Brain pericyte (primary cell): ENCODE data around the gene CSMD2.

Source experiments
- DNase-seq: peaks from one replicate; pipeline ENCODE4 v3.0.0-alpha.2; 2012; ENCODE audit warnings: low read depth, low spot score

Gene CSMD2

DNA sequence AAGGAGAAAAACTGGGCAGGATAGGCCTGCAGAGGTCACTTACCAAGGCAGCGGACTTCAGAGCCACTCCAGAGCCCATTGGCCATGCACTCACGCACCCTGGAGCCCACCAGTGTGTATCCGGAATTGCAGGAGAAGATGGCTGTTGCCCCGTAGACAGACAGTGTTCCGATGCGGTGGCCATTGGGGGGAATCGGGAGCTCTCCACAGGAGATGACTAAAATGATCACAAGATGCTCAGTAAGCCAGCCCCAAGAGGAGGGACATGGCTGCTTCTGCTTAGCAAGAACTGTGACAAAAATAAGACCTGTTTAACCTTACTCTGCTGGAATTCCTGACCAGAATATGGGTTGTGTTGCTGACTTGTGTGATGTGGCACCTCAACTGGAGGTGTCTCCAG lies 595.7 kb downstream of the CSMD2 start:
- no peak for DNase-seq

DNA sequence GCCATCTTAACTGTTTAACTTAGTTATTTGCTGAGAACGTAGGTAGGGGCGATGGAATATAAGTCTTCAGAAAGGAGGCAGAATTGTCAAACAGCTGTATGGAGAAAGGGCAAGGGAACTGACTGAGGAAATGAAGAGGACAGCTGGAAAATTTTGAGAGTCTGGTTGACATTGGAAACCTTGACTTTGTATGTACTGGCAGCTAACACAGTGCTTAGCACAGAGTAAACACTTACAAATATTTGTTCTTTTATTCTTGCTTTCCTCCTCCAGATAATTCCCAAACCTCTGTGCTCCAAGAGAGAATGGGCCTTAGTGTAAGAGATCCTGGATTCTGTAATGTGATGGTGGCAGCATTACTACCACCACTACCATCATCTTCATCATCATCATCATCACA lies 601.3 kb downstream of the CSMD2 start:
- no peak for DNase-seq

DNA sequence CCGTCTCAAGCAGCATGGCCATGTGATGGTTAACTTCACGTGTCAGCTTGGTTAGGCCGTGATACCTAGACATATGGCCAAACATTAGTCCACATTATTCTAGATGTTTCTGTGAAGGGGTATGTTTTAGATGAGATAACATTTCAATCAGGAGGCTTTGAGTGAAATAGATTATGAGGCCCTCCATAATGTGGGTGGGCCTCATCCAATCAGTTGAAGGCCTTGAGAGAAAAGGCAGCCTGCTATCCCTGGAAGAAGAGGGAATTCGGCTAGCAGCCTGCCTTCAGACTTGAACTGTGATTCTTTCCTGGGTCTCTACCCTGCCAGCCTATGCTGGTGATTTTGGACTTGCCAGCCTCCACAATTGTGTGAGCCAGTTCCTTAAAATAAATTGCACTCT lies 602.5 kb downstream of the CSMD2 start:
- no peak for DNase-seq

DNA sequence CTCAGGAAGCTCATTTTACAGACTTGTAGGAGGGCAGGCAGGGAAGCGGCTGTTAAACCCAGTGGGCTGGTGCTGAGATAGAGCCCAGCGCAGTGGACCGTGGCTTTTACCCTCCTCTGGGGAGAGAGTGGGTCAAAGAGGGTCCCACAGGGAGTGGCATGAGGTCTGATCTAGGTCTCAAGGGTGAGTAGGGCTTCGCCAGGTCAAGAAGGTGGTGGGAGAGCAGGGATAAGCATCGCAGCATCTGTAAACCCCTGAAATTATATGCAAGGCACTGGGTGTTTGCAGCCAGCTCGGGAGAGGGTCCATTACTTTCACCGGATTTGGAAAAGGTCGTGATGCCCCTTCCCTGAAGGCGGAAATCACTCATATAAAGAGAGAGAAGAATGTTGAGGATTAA lies 603.5 kb downstream of the CSMD2 start:
- no peak for DNase-seq

DNA sequence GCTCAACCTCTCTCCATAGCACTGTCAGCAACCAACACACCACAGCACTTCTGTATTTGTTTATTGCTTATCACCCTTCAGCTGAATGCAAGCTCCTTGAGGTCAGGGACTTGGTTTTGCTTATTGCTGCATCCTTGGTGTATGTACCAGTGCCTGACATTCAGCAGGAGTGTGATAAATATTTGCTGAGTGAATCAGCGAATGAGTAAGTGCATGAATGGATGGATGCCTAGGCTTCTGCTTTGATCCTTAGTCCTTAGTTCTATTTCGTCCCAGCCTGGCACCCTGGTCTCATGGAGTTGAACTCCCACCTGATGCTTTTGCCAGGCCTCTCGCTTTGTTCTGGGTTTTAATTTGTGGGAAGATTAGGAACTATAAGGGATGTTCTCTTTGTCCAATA lies 604.4 kb downstream of the CSMD2 start:
- no peak for DNase-seq

DNA sequence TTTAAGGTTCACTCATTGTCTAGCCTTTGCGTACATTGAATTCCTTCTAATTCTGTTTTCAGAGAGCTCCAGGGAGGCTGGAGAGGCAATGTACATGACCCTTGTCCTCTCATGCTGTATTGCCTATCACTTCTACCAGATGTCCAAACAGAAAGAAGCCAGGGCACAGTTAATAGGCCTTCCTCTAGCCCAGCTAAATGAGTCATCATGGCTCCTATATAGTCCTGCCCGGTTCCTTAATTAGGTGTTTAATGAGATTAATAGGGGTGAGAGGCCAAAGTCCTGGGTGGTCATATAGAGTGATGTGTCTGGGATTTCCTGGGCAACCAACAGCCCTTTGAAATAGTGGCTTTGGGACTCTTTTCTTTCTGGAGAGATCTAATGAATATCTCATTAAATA lies 616.3 kb downstream of the CSMD2 start:
- DNase-seq: no peak

DNA sequence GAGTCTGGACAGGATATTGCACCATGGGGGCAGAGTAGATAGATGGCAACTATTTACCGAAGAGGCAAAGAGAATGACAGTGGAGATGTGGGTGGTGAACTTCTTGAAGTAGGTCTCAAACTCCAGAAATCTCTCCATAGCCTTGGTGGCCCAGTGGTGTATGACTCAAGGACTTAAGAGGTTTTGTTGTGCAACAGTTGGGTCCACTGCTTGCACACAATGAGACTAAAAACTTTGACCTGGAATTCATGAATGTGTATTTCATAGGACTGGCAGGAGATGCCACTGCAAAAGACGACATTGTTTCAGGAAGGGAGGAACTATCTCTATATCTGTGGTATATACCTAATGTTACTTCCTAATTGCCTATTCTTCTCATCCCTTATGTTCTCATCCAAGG lies 616.7 kb downstream of the CSMD2 start:
- DNase-seq: no peak

DNA sequence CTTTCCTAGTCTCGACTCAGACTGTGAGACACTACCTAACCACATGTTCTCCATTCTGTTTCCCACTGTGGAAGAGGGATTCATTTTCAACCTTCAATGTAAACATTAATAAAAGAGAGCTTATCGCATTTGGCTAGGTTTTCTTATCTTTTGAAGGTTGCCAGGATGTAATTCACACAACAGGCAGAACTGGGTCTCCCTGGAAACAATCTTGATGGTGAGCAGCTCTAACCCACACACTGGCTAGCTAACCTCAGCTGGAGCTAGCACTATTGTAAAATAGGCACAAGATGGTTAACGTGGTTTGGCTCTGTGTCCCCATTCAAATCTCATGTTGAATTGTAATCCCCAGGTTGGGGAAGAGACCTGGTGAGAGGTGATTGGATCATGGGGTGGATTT lies 617.5 kb downstream of the CSMD2 start:
- no peak for DNase-seq

DNA sequence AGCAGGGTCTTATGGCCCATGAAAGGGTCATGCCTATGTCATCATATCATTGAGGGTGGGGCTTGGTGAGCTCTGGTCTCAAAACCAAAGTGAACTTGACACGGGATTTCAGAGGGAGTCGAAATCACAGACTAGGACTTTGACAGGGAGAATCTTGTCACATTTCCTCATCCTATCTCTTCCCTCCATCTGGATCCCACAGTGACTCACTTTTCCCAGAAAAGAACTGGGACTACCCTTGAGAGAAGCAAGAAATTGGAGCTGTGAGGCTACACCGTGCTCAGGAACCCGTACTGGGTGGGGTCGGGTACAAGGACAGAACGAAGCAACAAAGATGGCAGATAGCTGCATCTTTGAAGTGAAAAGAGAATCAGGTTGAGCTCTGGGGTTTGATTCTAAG lies 623.1 kb downstream of the CSMD2 start:
- no peak for DNase-seq

DNA sequence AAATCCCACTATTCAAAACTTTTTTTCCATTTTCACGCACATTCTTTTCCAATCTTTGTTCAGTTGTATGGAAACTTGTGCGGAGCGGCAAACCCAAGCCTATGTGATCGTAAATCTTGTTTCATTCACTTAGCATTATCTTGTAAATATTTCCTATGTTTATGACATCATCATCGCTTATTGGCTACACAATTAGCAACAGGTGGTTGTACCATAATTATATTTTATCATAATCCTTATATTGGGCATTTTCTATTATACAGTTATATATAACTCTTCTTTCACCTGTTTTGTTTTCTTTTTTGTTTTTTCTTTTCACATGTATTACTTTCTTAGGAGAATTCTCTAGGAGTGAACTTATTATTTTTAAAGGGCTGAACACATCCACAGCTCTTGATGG lies 627.1 kb downstream of the CSMD2 start:
- DNase-seq: no peak

DNA sequence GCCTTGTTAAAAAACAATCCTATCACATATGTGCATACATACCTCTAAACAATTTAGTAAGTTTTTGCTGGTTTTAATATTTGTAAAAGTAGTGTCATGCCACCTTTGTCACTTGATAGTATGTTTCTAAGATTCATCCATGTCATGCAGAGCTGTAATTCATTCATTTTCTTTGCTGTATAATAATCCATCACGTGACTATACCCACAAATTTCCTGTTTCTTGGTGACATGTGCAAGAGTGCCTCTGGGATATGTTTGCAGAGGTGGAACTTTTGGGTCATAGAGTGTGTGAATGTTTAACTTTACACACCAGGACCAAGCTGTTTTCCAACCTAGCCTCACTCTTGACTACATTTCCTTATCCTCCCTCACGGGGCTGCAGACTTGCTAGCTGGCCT lies 629.7 kb downstream of the CSMD2 start:
- DNase-seq: no peak

DNA sequence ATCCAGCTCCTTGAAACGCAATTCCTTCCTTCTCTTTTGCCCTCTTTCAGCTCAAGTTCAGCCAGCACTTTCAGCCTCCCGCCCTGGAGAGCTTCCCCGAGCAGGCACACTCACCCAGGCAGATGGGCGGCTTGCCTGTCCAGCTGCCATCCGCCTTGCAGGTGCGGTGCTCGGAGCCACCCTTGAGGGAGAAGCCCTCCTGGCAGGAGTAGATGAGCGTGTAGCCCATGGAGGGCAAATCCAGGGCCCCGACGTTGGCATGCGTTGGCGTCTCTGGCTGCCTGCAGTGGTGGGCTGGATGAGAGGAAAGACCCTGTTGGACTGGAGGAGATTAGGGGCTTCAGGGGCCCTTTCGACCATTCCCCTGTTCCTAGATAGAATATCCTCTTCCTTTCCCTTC lies 632.1 kb downstream of the CSMD2 start:
- DNase-seq: no peak

DNA sequence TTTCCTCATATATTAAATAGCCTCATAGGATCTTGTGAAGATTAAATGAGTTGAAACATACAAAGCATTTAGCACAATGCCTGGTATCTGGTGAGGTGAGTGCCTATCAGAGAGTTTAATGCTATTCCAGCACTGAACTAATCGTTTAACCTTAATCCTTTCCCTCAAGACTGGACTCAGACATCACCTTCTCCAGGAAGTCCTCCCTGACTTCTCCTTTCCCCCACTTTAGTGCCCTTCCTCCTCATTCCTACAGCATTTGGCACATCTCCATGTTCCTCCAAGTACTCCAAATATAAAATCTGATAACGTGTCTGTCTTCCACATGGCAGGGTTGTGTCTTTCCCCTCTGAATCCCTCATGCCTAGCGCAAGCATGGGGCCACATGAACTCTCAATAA lies 632.8 kb downstream of the CSMD2 start:
- no peak for DNase-seq

DNA sequence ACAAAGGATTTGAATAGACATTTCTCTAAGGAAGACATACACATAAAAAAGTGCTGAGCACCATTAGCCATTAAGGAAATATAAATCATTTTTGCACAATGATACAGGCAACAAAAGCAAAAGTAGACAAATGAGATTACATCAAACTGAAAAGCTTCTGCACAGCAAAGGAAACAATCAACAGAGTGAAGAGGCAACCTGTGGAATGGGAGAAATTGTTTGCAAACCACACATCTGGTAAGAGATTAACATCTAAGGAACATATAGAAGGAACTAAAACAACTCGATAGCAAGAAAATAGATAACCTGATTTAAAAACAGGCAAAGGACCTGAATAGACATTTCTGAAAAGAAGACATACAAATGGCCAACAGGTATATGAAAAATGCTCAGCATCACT lies 635.1 kb downstream of the CSMD2 start:
- DNase-seq: no peak

DNA sequence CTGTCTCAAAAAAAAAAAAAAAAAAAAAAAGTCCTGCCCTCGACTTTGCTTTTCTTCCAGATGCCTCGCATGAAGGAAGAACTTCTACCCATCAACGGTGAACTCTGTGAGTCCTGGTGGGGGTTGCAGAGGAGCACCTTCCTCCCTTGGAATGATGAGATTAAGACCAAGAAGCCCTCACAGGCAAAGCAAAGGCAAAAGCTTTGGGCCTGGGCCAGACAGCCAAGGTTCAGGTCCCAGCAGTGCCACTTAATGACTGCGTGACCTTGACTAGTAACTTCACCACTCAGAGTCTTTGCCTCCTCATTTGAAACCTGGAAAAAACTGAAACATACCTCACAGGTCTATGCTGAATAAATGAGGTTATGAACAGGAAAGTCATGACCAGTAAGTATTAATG lies 637.1 kb downstream of the CSMD2 start:
- DNase-seq: no peak

DNA sequence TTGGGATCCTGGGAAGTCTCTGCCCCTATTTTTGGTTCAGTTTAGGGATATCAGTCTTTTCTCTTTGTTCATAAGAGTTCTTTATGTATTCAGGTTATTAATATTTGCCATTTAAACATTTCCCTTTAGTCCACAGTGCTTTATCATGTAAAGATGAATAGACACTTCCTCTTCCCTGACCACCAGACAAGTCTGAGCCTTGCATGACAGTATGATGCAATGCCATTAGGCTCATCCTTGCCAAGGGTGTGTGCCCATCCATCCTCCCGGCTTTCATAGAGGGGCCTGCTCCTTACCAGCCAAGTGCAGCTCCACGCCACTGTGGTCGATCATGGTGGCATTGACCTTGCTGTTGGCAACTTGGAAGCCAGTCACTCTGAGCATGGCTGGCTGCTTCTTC lies 640.4 kb downstream of the CSMD2 start:
- no peak for DNase-seq

DNA sequence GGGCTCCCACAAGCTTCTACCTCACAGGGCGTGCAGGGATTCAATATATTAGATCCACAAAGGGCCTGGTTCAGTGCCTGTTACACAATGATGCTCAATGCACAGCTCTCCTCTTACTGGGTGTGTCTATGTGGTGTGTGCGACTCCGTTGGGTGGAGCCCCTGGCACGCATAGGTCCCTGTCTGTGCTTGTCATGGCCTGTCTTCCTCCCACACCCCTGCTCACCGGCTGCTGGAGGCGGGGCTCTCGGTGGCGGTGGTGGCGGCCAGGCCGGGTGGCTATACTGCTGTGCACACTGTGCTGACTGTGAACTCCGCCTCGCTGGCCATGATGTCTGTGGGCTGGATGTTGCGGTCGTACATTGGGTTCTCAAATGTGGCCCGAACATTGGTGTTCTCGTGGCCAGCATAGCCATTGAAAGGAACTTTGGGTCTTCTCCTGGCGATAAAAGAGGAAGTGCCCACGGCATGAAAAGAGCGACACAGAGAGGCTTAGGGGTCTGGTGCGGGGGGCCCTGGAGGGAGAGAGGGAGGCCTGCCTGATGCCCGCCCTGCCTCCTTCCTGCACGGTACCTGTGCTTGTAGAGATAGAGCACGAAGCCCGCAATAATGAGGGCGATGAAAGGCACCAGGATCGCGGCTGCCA lies 645.7 kb downstream of the CSMD2 start:
- DNase-seq: no peak

DNA sequence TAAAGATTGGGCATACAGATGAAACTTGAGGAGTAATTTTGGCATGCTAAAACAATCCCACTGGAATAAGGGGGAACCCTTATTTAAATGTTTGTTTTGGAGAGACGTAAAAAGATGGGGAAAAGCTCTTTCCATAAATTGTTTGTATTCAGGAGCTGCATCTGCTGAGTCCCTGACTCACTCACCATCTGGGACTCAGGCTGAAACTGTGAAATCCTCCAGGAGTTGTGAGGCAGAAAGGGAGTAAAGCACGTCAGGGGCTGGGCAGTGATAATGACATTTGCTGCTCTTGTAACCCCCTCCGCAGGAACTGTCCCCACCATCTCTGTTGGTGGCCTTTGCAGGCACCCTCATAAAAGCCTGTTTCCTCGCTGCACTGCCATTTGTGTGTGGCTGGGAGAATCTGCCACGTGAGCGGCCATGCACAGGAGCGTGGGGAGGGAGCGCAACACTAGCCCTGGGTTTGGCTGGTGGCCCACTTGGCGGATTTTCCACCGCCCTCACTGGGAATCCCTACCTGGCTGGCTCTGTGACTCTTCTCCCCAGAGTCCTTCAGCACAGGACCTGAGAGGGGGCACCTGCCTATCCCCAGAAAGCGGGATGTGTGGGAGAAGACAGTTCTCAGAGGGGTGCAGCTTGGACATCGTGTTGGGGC lies 647.3 kb downstream of the CSMD2 start:
- no peak for DNase-seq

DNA sequence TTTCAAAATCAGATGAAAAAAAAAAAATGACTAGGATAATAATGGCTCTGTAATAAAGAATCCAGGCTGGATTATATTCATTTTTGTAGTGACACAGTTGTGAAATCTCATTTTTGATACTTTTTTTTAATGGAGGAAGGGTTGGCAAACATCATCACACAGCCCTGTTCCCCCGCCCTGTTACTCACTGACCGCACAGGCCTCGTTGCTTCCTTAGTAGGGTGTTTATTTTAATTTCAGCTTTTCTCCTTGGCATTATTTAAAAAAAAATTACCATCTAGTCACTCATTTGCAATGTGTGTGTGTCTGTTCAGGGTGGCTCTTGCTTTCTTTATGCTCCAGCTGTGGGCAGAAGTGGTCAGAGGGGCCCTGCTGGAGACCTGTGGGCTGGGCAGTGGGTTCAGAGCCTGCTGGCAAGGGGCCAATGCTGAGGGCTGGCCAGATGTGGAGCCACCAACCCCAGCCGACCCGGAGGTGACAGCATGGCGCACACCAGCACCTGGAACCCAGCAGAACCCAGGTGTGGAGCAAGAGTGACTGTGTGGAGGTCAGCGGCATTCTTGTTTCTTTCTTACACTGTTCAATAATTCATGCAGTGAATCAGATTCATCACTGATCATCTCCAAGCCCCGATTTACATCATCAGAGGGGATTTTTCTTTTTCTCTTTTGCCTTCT lies 648.0 kb downstream of the CSMD2 start:
- DNase-seq: no peak

DNA sequence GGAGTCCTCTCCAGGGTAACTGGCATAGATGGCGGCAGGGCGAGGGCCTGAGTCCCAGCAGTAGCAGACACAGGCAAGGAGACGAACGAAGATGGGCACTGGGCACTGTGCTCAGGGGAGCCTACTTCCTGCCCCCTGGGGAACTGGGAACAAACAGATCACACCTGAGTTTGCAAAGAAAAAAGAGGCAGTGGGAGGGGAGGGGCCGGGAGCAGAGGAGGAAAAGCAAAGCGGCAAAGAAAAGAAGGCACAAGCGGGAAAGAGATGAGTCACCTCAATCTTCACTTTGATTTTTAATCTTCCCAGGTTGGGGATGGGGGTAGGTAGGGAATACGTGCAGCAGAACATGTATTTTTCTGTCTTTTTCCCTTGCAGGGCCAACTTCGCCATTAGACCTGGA lies 648.6 kb downstream of the CSMD2 start:
- no peak for DNase-seq

DNA sequence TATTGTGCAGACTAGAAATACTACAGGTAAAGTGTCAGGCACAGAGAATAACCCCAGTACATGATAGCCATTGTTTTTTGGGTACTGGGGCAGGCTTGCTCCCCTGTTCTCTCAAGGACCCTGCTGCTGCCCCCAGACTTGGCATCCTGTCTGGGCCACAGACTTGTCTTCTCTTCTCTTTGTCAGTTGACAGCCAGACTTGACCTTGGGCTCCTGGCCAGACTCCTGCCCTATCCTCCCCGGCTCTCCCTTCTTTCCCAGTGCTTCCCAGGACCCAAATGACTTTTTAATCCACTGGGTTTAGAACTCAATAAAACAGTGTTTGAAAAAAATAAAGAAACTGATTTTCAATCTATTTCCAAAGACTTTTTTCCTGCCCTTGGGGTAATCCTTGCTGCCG lies 649.4 kb downstream of the CSMD2 start:
- no peak for DNase-seq

DNA sequence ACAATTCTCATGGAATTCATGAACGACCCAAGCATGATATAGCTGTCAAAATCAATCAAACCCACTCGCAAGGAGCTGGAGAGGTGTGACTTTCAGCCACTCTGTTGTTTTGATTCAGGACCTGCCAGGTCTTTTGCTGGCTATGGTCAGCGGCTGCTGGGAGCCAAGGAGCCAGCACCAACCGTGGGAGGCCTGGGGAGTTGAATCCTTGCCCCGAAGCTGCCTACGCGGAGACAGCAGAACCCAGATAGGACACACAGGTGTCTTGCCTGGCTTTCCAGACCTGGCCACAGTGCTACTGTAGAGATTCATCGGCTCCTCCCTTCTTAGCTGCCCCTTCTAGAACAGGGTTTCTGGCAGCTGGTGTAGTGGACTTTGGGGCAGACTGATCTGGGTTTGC lies 649.9 kb downstream of the CSMD2 start:
- no peak for DNase-seq

DNA sequence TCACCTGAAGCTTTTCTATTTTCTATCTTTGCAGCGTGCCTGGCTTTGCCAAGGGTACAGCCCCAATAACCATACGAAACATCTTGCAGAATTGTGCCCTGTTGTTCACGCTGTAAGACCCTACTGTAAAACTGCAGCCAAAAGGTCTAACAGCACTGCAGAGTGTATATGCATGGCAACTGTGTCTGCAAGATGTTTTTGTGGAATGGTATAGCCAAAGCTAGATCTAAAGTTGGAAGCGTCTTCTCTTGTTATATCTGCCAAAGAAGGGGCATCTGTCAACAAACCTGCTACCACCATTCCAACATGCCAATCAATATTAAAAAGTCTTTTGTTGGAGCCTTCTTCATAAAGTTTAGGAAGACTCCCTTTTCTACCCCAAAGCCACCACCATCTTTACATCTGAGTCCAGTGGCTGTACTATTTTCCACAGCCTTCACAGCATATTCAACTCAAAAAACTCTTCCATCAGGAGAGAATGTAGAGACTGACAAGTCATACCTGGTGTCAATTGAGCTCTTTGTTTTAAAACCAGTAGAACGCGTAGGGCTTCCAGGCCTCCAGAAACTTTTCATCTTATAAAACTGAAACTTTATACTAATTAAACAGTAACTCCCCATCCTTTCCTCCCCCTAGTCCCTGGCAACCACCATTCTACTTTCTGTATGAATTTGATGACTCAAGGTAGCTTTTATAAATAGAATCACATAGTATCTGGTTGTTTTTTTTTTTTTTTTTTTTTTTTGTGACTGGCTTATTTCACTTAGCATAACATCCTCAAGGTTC lies 652.6 kb downstream of the CSMD2 start:
- no peak for DNase-seq
